NB4 (cell line): Measurements from ENCODE around the gene ATXN1.

Experiments
- POLR2A ChIP-seq: IDR thresholded peaks from 2 replicates; pipeline ENCODE4 v1.6.1; 2011; ENCODE audit warnings: mild to moderate bottlenecking; ENCODE audit not compliant: insufficient read length; ENCODE audit errors: extremely low read depth
- TF ChIP-seq, protein P1 (sequence below): IDR thresholded peaks from one replicate; pipeline ENCODE4 v1.5.1; 2012; ENCODE audit warnings: low read depth, low read length

DNA sequence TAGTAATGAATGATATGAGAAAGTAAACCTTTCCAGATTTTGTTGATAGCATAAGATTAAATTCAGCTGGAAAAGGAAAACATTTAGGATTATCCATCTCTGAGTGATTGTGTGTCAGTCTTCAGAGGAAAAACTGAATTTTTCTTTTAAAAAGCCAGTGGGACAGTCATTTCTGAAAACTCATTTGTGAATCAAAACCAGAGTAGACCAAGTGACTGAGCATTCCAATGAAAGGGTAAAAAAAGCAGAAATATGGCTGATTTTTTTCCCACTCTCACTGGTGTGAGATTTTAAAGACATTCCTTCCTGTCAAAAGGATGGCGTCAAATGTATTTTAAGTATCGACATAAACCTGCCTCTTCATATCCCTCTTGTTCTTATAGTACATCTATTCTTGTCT, 308.9 kb downstream of the ATXN1 start:
- TF ChIP-seq, protein P1, sequence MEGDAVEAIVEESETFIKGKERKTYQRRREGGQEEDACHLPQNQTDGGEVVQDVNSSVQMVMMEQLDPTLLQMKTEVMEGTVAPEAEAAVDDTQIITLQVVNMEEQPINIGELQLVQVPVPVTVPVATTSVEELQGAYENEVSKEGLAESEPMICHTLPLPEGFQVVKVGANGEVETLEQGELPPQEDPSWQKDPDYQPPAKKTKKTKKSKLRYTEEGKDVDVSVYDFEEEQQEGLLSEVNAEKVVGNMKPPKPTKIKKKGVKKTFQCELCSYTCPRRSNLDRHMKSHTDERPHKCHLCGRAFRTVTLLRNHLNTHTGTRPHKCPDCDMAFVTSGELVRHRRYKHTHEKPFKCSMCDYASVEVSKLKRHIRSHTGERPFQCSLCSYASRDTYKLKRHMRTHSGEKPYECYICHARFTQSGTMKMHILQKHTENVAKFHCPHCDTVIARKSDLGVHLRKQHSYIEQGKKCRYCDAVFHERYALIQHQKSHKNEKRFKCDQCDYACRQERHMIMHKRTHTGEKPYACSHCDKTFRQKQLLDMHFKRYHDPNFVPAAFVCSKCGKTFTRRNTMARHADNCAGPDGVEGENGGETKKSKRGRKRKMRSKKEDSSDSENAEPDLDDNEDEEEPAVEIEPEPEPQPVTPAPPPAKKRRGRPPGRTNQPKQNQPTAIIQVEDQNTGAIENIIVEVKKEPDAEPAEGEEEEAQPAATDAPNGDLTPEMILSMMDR: no peak
- no peak for TF ChIP-seq POLR2A
